Thyroid gland (tissue), 4 donors: ENCODE measurements around the gene PLCG2. TPM values are rescaled to one million over a fixed set of nuclear protein-coding genes. Genes with fewer than 3 reads are reported as not detected.

Experiments used
- DNase-seq, 2 donors: peaks; one replicate each; pipeline ENCODE4 v3.0.0-alpha.2; 2019
- H3K27ac ChIP-seq, 3 donors: fragments of 200-600 bp; sonication (generic); 1 replicate in 2 of 3; 2 replicates in 1 of 3; pipeline ENCODE4 v1.5.1; 2016 to 2019; ENCODE audit warnings: mild to moderate bottlenecking in 1 of 3, moderate library complexity in 1 of 3
- H3K27me3 ChIP-seq: fragments of 200-600 bp; sonication (generic); one replicate; pipeline ENCODE4 v1.5.1; 2019
- H3K36me3 ChIP-seq, 2 donors: fragments of 200-600 bp; sonication (generic); one replicate each; pipeline ENCODE4 v1.5.1; 2016 to 2019
- H3K4me1 ChIP-seq, 2 donors: fragments of 200-600 bp; sonication (generic); one replicate each; pipeline ENCODE4 v1.5.1; 2017 to 2019
- H3K4me3 ChIP-seq, 3 donors: fragments of 200-600 bp; sonication (generic); replicated peaks in 1 of 3; 1 replicate in 2 of 3; 2 replicates in 1 of 3; pipeline ENCODE4 v1.5.1; 2016; ENCODE audit warnings: mild to moderate bottlenecking in 1 of 3
- H3K9me3 ChIP-seq: fragments of 200-600 bp; sonication (generic); one replicate; pipeline ENCODE4 v1.5.1; 2017
- CTCF ChIP-seq, 6 experiments: fragments of 200-600 bp in 3 of 6; fragments of 450-650 bp in 3 of 6; sonication (generic) in 3 of 6; IDR thresholded peaks; one replicate each; pipeline ENCODE4 v1.5.1; 2016 to 2019; ENCODE audit warnings: antibody characterized with exemption in 6 of 6, mild to moderate bottlenecking in 2 of 6, inconsistent platforms in 1 of 6, moderate library complexity in 1 of 6
- POLR2A ChIP-seq, 2 donors: fragments of 450-650 bp; IDR thresholded peaks; one replicate each; pipeline ENCODE4 v1.6.1; 2017; ENCODE audit warnings: antibody characterized with exemption in 2 of 2, mild to moderate bottlenecking in 2 of 2, moderate library complexity in 1 of 2
- WGBS, 2 donors: methylation state at CpG; one replicate each; pipeline ENCODE4 v1.1.5; 2017; 5-methylcytosine and 5-hydroxymethylcytosine counted together
- intact Hi-C: fragments of 100-400 bp; cut with DNase I; formaldehyde crosslinking; loops from one replicate; pipeline ENCODE4 v1.15.1; 2023
- total RNA-seq, 4 donors: library from RNA; depleted of rRNA; stranded (reverse); fragments of >200 nt; gene quantifications; one replicate each; pipeline ENCODE4 v1.2.3, GENCODE V29; 2016

The PLCG2 gene
- total RNA-seq, 4 donors from 2014 or later: 9.2 to 12.1 (median 10.3) TPM

GRCh38 chr16:81885976-81886586 is 107.0 kb downstream of the PLCG2 start:
- H3K27ac ChIP-seq: no peak overlapping the region
- WGBS, 2 donors: 44 to 58% methylated on average over 9 of the region's 9 CpGs
- intact Hi-C loops: loop anchor here (5.0 kb wide), 1 partner anchor 346 kb away; no protein-coding TSS in a partner anchor
- H3K4me1 ChIP-seq: no peaks in the 10 kb centered on the region
- H3K36me3 ChIP-seq: no peaks in the 10 kb centered on the region
- H3K9me3 ChIP-seq: no peaks in the 10 kb centered on the region
- H3K4me3 ChIP-seq: no peak overlapping the region
- DNase-seq: no peak
- TF ChIP-seq CTCF (IDR thresholded peaks at IDR 0.05): peak in 3 of 6 experiments; percentile 15 to 50 (median 24)
- TF ChIP-seq POLR2A (IDR thresholded peaks at IDR 0.05): no peak
- no peaks in the 10 kb centered on the region for H3K27me3 ChIP-seq

- intact Hi-C loops: loop anchor here (5.0 kb wide), 1 partner anchor 344 kb away; no protein-coding TSS in a partner anchor
- Histone ChIP-seq H3K4me1 (no peaks in the 10 kb centered on the region), H3K36me3 (no peaks in the 10 kb centered on the region), H3K4me3 (no peak overlapping the region), H3K27me3 (no peaks in the 10 kb centered on the region), H3K27ac (no peak overlapping the region), H3K9me3 (no peaks in the 10 kb centered on the region)
- no peak for DNase-seq
- TF ChIP-seq POLR2A (IDR thresholded peaks at IDR 0.05) (no peak), CTCF (IDR thresholded peaks at IDR 0.05) (no peak)
- 83 to 84% methylated on average over 16 of the region's 16 CpGs for WGBS, 2 donors
Observed at GRCh38 chr16:81888520-81889394, 109.7 kb downstream of the PLCG2 start.

DNA sequence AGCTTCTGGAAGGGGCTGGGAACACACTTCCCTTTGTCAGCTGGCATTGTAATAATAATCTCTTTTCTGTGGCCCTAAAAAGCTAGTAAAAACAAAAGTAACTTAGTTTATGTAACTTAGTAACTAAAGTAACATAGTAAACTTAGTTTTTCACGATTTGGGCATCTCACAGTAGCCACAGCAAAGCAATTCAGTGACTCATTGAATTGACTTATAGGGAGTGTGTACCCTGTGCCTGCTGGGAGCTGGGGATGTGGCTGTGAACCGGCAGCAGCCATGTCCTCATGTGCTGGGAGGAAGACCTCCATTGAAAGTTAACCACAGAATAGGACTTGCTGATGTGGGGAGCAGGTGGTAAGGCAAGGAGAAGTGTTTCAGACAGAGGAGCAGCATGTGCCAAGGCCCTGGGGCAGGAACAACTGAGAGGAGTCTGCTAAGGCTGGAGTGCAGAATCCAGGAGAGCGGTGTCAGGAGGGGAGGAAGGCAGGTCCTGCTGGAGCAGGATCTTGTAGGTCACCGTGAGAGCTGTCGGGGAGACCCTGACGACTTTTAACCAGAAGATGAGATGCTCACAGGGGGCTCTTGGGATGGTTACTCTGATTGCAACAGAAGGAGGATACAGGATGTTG is 112.8 kb downstream of the PLCG2 start:
- H3K4me3 ChIP-seq: no peak overlapping the region
- WGBS, 2 donors: 82 to 87% methylated on average over 6 of the region's 6 CpGs
- no peaks in the 10 kb centered on the region for H3K27me3 ChIP-seq
- no peaks in the 10 kb centered on the region for H3K4me1 ChIP-seq
- TF ChIP-seq POLR2A (IDR thresholded peaks at IDR 0.05) (no peak), CTCF (IDR thresholded peaks at IDR 0.05) (no peak)
- no peaks in the 10 kb centered on the region for H3K36me3 ChIP-seq
- H3K9me3 ChIP-seq: no peaks in the 10 kb centered on the region
- DNase-seq: no peak
- no peak overlapping the region for H3K27ac ChIP-seq
- intact Hi-C loops: no loop called here

DNA sequence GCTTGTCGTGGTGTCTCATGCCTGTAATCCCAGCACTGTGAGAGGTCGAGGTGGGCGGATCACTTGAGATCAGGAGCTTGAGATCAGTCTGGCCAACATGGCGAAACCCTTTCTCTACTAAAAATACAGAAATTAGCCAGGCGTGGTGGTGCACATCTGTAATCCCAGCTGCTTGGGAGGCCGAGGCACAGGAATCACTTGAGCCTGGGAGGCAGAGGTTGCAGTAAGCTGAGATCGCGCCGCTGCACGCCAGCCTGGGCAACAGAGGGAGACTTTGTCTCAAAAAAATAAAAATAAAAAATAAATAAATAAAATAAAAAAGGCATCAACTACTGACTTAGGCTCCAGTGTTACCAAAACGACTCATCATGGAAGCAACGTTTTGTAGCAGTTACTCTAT is 115.5 kb downstream of the PLCG2 start:
- TF ChIP-seq POLR2A (IDR thresholded peaks at IDR 0.05) (no peak), CTCF (IDR thresholded peaks at IDR 0.05) (no peak)
- 92 to 95% methylated on average over 12 of the region's 12 CpGs for WGBS, 2 donors
- H3K4me1 ChIP-seq: no peaks in the 10 kb centered on the region
- no peak overlapping the region for H3K27ac ChIP-seq
- DNase-seq: no peak
- intact Hi-C loops: no loop called here
- H3K4me3 ChIP-seq: no peak overlapping the region
- H3K9me3 ChIP-seq: no peaks in the 10 kb centered on the region
- H3K27me3 ChIP-seq: no peaks in the 10 kb centered on the region
- no peaks in the 10 kb centered on the region for H3K36me3 ChIP-seq
